ENCODE measurements around the gene MICAL3. TPM values are rescaled to one million over a fixed set of nuclear protein-coding genes. Genes with fewer than 3 reads are reported as not detected.

Gene MICAL3
- total RNA-seq, 1 donor from 2014 or later = 85.7 TPM

- DNase-seq (ENCODE audit: missing footprints) (no peak), ATAC-seq (no peak)
- intact Hi-C loops (cut with DNase I) = no loop called here
These were observed 176.8 kb downstream of the MICAL3 start for GRCh38 chr22:17847360-17848078.

- DNase-seq (ENCODE audit: missing footprints) = no peak
- intact Hi-C loops (cut with DNase I) = no loop called here
- ATAC-seq = peak; percentile 53
These were observed 177.9 kb downstream of the MICAL3 start for GRCh38 chr22:17846326-17846992.

- no peak for DNase-seq (ENCODE audit: missing footprints)
- intact Hi-C loops (cut with DNase I) = no loop called here
- peak; percentile 56 for ATAC-seq
These were observed 178.6 kb downstream of the MICAL3 start for GRCh38 chr22:17845790-17846189.

GRCh38 chr22:17845327-17845726 lies 179.0 kb downstream of the MICAL3 start:
- ATAC-seq = no peak
- no peak for DNase-seq (ENCODE audit: missing footprints)

GRCh38 chr22:17844150-17844549 lies 180.2 kb downstream of the MICAL3 start:
- ATAC-seq (no peak), DNase-seq (ENCODE audit: missing footprints) (no peak)
- intact Hi-C loops (cut with DNase I) = no loop called here

More at GRCh38 chr22:17845327-17845726, 179.0 kb downstream of the MICAL3 start:
- intact Hi-C loops (cut with DNase I) = no loop called here

- ATAC-seq (no peak), DNase-seq (ENCODE audit: missing footprints) (no peak)
- intact Hi-C loops (cut with DNase I) = no loop called here
These were observed 182.0 kb downstream of the MICAL3 start for GRCh38 chr22:17842386-17842785.

GRCh38 chr22:17841836-17842235 lies 182.5 kb downstream of the MICAL3 start:
- DNase-seq (ENCODE audit: missing footprints) = no peak
- no peak for ATAC-seq
- intact Hi-C loops (cut with DNase I) = no loop called here

- ATAC-seq (no peak), DNase-seq (ENCODE audit: missing footprints) (no peak)
- intact Hi-C loops (cut with DNase I) = no loop called here
These were observed 186.0 kb downstream of the MICAL3 start for GRCh38 chr22:17838180-17838865.

GRCh38 chr22:17836992-17837742 lies 187.2 kb downstream of the MICAL3 start:
- ATAC-seq = peak; percentile 36
- intact Hi-C loops (cut with DNase I) = no loop called here
- no peak for DNase-seq (ENCODE audit: missing footprints)

- peak; percentile 1 for DNase-seq (ENCODE audit: missing footprints)
- intact Hi-C loops (cut with DNase I) = no loop called here
These were observed 189.1 kb downstream of the MICAL3 start for GRCh38 chr22:17835256-17835655.

GRCh38 chr22:17833489-17833888 lies 190.9 kb downstream of the MICAL3 start:
- DNase-seq (ENCODE audit: missing footprints) (no peak), ATAC-seq (no peak)
- intact Hi-C loops (cut with DNase I) = no loop called here

More at GRCh38 chr22:17835256-17835655, 189.1 kb downstream of the MICAL3 start:
- no peak for ATAC-seq

- peak; percentile 2 for ATAC-seq
- no peak for DNase-seq (ENCODE audit: missing footprints)
- intact Hi-C loops (cut with DNase I) = no loop called here
These were observed 191.7 kb downstream of the MICAL3 start for GRCh38 chr22:17832665-17833064.

GRCh38 chr22:17831501-17832251 lies 192.7 kb downstream of the MICAL3 start:
- DNase-seq (ENCODE audit: missing footprints) (no peak), ATAC-seq (peak; percentile 8)
- intact Hi-C loops (cut with DNase I) = no loop called here

GRCh38 chr22:17830043-17830961 lies 194.1 kb downstream of the MICAL3 start:
- intact Hi-C loops (cut with DNase I) = loop anchor here (1.0 kb wide), 3 partner anchors 60 to 246 kb away; partner anchors contain the start of gene MICAL3
- peak; percentile 79 for ATAC-seq
- DNase-seq (ENCODE audit: missing footprints) = peak; percentile 89

- intact Hi-C loops (cut with DNase I) = loop anchor here (1.0 kb wide), 3 partner anchors 61 to 247 kb away; partner anchors contain the start of gene MICAL3
- DNase-seq (ENCODE audit: missing footprints) (no peak), ATAC-seq (no peak)
These were observed 194.7 kb downstream of the MICAL3 start for GRCh38 chr22:17829695-17830042.

GRCh38 chr22:17828502-17829080 lies 195.8 kb downstream of the MICAL3 start:
- DNase-seq (ENCODE audit: missing footprints) = no peak
- no peak for ATAC-seq

GRCh38 chr22:17827466-17827865 lies 196.9 kb downstream of the MICAL3 start:
- no peak for DNase-seq (ENCODE audit: missing footprints)

More at GRCh38 chr22:17828502-17829080, 195.8 kb downstream of the MICAL3 start:
- intact Hi-C loops (cut with DNase I) = no loop called here

More at GRCh38 chr22:17827466-17827865, 196.9 kb downstream of the MICAL3 start:
- no peak for ATAC-seq
- intact Hi-C loops (cut with DNase I) = no loop called here
